Activated CD4-positive, alpha-beta T cell treated with anti-CD3 and anti-CD28 coated beads, Interleukin-2, amount 50 U/mL, for 1 hour (primary cell): ENCODE measurements around the gene NAGA.
A peak's percentile ranks its signal among the peaks of the same experiment; 100 is the strongest.
"Not testable (repeated sequence)": the region's sequence is repeated elsewhere in the genome, so short reads cannot be mapped to it uniquely, and the experiment has no call there.

ENCODE experiments used
- DNase-seq: peaks from one replicate; pipeline ENCODE4 v3.0.0-alpha.2; 2020

NAGA gene

DNA sequence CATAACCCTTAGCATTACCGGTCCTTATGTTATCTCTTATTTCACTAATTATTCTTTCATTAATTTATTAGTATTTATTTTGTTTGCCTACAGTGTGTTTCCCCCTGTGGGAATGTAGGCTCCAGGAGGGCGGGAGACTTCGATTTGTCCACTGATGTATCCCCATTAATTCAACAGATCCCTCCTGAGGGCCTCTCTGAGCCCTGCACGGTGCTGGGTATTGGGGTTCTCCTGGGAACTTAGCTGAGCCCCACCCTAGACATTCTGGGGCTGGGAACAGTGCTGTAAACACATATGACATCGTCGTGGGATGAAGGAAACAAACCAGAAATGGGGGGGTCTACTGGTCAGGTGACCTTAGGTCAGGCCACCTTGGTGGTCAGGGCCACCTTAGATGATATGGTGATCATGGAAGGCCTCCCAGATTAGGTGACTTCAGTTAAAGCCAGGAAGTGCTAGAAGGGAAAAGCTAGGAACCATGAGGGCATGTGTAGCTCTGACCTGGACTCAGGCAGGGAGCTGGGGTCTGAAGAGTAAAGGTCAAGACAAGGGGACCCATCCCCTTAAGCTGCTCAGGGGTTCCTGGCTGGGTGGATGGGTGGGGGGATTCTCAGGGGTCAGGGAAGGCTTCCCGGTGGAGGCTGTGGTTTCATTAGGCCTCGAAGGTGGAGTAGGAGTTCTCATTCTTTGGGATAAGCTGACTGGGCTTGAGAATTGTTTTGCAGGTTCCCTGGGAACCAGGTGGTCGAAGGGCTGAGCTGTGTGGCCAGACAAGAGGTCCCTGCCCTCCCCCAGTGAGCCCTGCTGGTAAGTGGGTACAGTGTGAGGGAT is 4.4 kb upstream of the NAGA start:
- no peak for DNase-seq

DNA sequence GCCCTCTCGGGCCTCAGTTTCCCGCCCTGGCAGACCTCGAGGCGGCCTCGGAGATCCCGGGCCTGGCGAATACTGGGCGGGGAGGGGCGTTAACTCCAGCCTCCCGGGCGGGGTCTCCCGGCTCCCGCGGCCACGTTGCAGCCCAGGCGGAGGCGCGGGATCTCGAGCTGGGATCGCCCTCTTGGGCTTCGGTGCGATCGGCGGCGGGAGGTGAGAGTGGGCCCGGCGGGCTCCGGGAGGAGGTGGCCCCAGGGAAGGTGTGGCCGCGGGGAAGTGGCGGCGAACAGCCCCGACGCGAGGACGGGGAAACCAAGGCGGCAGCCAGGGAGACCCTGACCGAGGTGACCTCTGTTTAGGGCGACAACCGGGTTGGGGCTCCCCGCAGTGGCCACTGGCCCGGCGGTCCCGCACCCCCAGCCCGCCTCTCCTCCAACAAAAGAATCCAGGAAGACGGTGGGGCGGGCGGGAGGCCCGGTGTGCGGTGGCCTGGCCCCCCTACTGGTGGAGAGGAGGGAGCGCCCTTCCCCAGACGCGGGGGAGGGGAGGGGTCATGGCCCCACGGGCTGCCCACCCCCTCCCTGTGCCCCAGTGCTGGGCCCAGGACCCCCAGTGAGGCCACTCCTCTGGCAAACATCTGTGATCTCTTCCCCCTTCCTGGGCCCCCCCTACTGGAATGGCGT is 3.7 kb upstream of the NAGA start, which contains the start of gene PHETA2:
Gene PHETA2, plus strand, starts transcription at position 117 of the 680 bp plus-strand sequence. CDS start 3,046 bp downstream, outside the sequence.
- DNase-seq, result peak; percentile 53

DNA sequence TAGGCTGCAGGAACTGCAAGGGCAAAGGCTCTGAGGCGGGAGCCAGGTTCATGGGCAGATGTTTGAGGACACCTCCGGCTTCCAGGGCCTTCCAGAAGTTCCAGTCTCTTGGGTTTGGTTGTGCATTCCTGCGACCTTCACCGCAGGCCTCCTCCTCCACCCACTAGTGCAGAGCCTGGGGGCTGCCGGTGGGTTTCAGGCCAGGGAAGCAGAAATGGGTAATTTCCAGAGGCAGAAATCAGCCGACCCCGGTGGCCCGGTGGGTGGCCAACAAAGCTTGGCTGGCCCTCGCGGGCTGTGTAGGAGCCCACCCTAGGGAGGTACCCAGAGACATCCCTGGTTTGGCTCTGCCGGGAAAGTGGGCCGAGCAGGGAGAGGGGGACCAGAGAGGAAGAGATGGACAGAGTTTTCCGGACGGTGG is 3.0 kb upstream of the NAGA start:
- DNase-seq, result no peak

DNA sequence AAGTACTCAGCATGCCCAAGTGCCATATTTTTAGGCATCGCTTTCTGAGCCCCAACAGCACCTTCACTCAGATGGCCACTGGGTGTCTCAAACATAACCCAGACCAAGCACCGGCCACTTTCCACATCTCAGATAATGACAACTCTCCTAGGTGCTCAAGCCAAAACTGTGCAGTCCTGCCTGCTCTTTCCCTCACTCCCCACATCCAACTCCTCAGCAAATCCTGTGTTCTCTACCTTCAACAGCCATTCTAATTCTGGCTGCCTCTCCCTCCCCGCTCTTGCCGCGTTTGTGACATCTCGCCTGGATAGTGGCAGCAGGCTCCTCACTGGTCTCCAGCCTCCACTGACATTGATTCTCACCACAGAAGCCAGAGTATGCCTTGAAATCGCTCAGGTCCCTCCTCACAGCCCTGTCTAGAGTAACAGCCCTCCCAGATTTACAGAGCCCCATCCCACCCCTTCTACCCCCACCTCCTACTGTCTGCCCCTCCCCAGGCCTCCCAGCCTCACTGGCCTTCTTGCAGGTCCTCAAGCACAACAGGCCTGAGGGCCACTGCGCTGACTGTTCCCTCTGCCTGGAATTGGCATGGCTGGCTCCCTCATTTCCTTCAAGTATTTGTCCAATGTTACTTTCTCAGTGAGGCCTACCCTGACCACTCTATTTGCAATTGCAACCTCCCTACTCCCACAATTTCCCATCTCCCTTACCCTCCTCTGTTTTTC is 2.2 kb upstream of the NAGA start:
- no peak for DNase-seq

DNA sequence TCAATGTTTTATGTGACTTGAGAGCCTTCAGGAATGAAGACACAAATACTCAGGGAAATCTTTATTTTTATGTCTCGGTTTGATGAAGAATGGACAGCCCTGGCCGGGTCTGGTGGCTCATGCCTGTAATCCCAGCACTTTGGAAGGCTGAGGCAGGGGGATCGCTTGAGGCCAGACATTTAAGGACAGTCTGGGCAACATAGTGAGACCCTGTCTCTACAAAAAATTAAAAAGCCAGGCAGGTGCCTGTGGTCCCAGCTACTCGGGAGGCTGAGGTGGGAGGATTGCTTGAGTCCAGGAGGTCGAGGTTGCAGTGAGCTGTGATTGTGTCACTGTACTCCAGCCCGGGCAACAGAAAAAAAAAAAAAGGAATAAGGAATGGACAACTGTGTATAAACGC is 896 bp upstream of the NAGA start:
- not testable (repeated sequence) for DNase-seq

DNA sequence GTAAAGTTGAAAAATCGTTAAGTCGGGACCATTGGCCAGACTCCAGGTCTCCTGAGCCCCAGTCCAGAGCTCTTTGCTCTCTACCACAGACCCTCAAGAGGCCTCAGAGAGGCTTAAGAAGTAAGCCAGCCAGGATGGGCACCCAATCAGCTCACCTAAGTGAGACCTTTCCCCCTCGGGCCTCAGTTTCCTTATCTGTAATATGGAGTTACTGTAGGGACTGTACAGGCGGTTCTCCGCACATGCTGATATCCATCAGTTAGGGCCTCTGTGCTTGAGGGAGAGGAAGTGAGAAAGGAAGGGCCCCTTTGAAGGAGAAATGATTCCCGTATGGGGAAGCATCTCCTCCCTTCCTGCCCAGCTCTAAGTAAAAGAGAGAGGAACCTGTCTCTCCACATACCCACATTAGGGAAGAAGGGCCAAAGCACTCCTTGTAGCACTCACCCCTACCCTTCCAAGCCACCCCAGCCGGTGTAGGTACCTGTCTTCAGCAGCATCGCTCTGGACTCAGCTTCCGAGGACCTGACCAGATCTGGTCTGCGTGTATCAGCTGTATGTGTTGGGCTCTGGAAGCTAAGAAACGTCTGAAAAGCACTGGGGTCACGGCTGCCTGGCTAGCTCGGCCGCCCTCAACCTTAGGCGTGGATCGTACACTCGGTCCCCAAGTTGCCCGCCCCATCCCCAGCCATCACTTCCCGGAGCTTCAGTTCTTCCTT is 653 bp downstream of the NAGA start:
- DNase-seq, result no peak

DNA sequence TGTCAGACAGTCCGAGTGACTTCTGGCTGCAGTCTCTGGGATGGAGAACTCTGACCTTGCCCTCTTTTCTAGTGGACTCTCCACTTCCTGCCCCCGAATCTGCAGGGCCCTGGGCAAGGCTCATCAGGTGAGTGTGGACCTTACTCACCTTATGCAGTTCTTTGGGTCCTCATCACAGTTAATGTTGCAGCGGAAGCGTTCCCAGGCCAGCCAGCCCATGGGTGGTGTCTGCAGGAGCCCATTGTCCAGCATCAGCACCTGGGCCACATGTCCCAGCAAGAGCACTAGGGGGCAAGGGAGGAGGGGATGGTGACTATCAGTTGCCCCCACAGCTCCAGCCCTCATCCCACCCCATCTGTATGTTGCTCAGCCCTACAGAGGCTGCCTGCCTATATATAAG is 2.3 kb downstream of the NAGA start:
- DNase-seq, result no peak

DNA sequence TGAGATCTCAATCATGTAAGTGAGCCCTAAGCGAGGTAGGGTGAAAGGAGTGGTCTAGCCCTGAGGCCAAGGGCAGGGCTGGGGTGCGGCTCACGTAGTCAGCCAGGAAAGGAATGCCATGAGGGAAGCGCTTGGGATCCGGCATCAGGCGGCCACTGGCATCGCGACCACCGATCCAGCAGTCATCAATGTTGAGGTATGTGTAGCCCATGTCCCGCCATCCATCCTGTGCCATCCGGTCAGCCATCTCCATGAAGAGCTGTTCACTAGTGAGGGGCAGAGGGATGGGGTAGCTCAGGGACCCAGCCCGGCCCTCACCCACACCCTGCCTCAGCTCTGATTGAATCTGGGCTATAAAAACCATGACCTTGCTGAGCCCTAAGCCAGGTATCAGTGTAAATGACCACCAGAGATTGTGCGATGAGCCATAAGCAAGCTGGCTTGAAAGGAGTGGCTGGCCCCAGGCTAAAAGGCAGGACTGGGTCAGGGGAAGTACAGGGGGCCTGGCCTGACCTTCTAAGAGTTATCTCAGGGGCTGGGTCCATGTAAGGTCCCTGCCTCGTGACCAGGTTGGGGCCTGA is 2.9 kb downstream of the NAGA start:
- DNase-seq, result no peak

DNA sequence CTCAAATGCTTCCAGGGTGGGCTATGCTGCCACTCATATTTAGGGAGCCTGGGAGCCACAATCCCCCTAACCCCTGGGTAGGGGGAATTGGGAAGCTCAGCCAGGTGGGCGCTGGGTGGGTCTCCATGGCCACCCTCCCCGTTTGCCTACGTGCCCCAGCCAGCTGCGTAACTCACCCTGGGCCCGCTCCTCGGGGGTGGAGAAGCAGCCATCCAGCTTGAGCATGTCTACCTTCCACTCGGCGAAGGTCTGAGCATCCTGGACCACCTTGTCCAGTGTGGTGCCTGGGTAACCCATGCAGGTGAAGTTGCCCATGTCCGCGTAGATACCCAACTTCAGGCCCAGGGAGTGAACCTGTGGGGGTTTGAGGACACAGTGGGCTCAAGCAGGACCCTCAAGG is 3.7 kb downstream of the NAGA start:
- no peak for DNase-seq

DNA sequence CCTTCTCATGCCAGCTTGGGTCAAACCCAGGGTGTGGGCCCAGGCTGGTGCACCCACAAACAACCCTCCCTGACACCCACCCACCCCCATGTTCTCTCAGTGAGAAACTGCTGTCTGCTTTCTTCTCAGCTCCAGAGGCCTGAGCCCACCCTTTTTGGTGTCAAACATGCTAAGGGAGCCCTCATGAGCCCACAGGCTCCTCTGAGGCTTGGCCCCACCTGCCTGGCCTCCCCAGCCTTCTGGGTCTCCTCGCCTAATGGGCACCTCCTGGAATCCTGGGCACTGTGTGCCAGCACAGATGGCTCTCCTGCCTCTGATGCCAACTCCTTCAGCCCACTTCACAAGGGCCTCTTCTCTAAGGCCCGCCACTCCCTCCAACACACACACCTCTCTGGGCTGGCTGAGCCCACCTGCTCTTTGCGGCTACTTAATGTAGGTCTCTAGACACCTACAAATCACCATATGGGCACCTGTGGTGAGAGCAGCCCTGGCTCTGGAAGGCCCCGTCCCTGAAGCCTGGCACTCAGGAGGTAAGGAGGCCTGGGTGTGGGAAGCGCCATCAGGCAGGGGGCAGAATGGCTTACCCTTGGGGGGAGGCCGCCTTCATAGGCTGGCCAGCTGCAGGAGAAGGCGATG is 4.4 kb downstream of the NAGA start:
- no peak for DNase-seq

DNA sequence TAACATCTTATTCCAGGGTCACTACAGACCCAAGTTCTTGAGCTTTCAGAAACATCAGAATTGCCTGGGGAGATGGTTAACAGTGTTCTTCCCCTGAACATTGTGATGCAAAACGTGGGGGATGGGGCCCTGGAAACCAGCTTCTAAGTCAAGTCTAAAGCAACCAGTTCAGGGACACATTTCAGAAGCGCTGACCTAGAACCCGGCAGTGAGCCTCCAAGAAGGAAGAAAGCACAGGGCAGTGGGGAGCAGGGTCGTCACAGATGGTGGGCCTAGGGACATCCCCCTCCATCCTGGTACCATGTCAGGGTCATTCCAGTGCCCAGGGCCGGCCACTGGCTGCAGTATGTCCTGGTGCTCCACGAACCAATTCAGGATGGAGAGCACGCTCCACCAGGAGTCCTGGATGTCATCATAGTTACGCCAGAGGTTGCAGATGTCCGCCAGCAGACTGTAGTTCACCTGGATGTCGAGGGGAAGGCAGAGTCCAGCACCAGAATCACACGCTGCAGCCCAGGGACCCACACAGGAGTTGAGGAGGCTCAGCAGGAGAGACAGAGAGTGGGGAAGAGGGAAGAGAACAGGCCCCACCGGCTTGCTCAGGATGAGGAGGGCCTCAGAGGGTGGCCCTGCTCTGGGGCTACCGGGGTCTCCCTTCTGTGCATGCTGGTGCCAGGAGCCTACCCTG is 5.0 kb downstream of the NAGA start:
- no peak for DNase-seq

DNA sequence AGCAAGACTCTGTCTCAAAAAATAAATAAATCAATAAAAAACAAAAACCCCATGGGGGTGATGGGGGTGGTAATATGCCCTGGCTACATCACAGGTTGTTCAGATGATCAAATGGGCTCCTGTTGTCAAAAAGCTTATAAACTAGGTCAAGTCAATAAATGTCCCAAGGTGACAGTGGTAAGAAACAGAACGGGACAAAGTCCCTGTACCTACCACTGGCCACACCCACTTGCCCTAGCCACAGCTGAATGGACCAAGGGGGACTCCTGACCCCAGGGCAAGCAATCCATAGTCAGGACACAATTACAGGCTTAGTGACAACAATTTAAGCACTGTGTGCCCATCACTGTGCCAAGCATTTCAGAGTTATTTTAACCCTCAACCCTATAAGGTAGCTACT is 6.0 kb downstream of the NAGA start:
- DNase-seq, result no peak

DNA sequence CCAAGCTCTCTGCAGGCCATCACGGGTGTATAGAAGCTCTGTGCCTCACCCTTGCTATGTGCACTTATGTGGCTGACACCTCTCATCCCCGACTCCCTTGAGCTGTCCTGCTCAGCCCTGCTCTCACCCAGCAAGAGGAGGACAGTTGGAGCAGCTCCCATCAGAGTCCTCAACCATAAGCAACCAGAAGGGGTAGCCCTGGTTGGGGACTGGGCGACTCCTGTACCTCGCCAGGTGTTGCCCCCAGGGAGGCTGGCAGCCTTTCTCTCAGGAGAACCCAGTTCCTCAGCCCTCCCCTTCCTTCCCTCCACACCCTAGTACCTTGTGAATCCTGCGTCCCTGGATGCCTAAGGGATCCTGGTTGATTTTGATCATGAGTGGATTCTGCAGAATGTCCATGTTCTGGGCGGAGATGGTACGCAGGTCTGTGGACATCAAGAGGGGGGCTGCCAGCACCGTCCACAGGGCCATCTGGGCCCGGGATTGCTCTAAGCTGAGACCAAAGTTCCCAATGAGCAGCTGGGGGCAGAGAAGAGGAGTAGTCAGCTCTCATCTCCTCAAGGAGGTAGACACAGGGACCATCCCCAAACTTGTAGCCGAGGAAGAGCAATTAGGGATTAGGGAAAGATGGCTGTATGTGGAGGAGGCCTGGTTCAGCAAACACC is 8.0 kb downstream of the NAGA start:
- DNase-seq, result no peak

DNA sequence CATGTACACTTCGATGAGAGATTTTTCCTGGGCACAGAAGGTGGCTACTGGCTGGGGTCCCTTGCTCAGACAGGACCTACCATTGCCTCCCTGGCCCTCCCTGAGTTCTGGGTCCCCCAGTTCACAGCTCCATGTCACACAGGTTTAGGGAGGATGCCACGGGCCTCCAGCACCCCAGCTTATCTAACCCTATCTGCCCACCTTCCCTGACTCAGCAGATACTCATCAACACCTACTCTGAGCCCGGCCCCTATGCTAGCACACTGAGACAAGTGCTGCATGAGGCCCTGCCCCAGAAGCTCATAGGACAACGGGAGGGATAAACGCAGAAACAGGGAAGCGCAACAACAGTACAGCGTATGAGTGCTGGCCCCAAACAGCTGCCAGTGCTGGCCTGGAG is 9.6 kb downstream of the NAGA start:
- no peak for DNase-seq

DNA sequence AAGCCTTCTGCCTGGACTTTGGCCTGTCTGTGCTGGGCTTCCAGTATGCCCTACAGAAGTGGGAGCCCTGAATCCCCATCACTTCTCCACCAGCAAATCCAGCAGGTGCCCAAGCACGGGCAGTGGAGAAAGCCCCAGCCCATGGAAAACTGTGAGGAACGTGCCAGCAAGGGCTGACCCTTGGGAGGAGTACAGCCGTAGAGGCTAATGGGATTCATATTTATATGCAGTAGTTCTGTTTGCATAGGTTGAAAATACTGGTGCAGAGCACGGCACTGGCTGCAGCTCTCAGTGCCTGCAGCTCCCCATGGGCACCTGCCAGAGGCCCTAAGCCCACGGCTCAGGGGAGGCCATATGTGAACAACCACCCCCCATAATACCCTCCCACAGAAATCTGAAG is 10.1 kb downstream of the NAGA start:
- DNase-seq, result no peak

DNA sequence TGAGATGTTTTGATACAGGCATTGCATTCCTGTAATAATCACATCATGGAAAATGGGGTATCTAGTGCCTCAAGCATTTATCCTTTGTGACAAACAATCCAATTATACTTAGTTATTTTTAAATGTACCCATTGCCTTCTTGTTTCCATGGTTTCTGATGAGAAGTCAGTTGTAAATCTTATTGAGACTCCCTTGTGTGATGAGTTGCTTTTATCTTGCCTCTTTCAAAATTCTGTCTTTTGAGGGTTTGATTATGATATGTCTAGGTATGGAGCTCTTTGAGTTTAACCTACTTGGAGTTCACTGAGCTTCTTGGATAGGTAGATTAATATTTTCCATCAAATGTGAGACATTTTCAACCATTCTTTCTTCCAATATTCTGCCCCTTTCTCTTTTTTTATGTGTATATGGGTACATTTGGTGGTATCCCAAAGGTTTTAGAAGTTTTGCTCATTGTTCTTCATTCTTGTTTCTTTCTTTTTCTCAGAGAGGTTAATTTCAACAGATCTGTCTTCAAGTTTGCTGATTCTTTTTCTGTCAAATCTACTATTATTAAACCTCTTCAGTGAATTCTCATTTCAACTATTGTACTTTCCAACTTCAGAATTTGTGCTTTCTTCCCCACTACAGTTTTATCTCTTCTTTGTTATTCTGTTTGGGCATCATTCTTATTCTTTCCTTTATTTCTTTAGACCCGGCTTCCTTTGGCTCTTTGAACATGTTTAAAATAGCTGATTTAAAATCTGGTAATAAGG is 13.7 kb downstream of the NAGA start:
- DNase-seq, result no peak

DNA sequence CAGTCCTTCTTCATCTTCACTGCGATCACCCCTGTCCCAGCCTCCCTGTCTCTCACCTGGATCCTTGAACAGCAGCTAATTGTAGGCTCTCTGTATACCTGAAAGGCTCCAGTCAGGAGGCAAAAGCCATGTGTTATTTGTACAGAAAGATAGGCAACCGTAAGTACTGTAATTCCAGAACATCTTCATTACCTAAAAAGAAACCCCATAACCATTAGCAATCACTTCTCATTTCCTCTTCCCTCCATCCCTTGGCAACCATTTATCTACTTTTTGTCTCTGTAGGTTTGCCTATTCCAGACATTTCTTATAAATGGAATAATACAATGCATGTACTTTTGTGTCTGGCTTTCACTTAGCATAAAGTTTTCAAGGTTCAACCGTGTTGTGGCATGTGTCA is 17.8 kb downstream of the NAGA start:
- no peak for DNase-seq

DNA sequence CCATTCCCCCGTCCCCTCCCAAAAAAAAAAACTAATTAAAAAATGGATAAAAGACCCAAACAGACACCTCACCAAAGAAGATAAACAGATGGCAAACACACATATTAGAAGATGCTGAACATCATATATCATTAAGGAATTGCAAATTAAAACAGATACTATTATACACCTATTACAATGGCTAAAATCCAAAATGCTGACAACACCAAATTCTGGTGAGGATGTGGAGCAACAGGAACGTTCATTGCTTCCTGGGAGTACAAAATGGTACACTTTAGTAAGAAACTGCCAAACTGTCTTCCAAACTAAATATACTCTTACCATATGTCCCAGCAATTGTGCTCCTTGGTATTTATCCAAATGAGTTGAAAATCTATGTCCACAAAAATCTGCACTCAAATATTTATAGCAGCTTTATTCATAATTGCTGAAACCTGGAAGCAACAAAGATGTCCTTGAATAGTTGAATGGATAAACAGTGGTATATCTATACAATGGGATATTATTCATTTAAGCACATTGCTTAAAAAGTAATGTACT is 19.9 kb downstream of the NAGA start:
- DNase-seq, result no peak

DNA sequence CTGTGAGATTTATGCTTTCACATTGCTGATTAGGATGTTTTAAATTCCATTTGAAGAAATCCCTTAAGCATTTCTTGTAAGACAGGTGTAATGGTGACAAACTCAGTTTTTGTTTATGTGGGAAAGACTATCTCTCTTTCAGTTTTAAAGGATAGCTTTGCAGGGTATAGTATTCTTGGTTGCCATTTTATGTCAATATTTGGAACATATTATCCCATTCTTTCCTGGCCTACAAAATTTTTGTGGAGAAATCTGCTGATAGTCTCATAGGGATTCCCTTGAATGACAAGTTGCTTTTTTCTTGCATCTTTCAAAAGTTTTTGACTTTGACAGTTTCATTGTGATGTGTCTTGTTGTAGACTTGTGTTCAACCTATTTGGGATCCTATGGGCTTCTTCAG is 28.8 kb downstream of the NAGA start:
- no peak for DNase-seq

DNA sequence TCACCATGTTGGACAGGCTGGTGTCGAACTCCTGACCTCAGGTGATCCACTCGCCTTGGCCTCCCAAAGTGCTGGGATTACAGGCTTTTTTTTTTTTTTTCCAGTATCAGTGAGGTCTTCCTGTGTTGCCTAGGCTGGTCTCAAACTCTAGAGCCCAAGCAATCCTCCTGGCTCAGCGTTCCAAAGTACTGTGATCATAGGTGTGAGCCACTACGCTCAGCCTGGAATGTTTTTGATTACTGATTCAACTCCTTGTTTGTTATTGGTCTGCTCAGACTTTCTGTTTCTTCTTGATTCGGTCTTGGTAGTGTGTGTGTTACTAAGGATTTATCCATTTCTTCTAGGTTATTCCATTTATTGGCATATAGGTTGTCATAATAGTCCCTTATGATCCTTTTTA is 31.3 kb downstream of the NAGA start:
- no peak for DNase-seq
